Measurements from ENCODE around the gene WDR77.

GRCh38 chr1:111392042-111392441 is 57.0 kb downstream of the WDR77 start:
- TF ChIP-seq CTCF (IDR thresholded peaks at IDR 0.05; ENCODE audit: insufficient read depth, low read length, poor library complexity, severe bottlenecking): no peak
- no peak for TF ChIP-seq EZH2phosphoT487 (conservative IDR thresholded peaks at IDR 0.05; ENCODE audit: low read length)
